Mesothelial cell of epicardium (in vitro differentiated cells): ENCODE measurements around the gene UBE2J2. TPM values are rescaled to one million over a fixed set of nuclear protein-coding genes. Genes with fewer than 3 reads are reported as not detected.
A peak's percentile ranks its signal among the peaks of the same experiment; 100 is the strongest.

ENCODE experiments used
- DNase-seq, 2 experiments: peaks; one replicate each; pipeline ENCODE4 v3.0.0; 2021; ENCODE audit warnings: low spot score in 2 of 2; ENCODE audit not compliant: unreplicated experiment in 2 of 2
- H3K27ac Mint-ChIP-seq: 2 replicates; pipeline ENCODE4 v1.8.0; 2021; ENCODE audit warnings: mixed read lengths
- H3K27me3 Mint-ChIP-seq: 2 replicates; pipeline ENCODE4 v1.8.0; 2021; ENCODE audit warnings: low read depth, mixed read lengths
- H3K36me3 Mint-ChIP-seq: 2 replicates; pipeline ENCODE4 v1.8.0; 2021; ENCODE audit warnings: mixed read lengths
- H3K4me1 Mint-ChIP-seq: 2 replicates; pipeline ENCODE4 v1.8.0; 2021; ENCODE audit warnings: mixed read lengths
- H3K4me3 Mint-ChIP-seq: 2 replicates; pipeline ENCODE4 v1.8.0; 2021; ENCODE audit warnings: mild to moderate bottlenecking, moderate library complexity, mixed read lengths
- H3K9me3 Mint-ChIP-seq: 2 replicates; pipeline ENCODE4 v1.8.0; 2021; ENCODE audit warnings: mixed read lengths
- CTCF ChIP-seq: fragments of 200-600 bp; sonication (generic); IDR thresholded peaks from one replicate; pipeline ENCODE4 v1.5.0; 2021; ENCODE audit warnings: antibody characterized with exemption; ENCODE audit not compliant: unreplicated experiment
- total RNA-seq: library from RNA; stranded (reverse); gene quantifications from 3 replicates; pipeline ENCODE4 v1.2.1, GENCODE V29; 2021

The UBE2J2 gene
- total RNA-seq, 1 donor from 2014 or later = 75.7 TPM

- no peaks in the 10 kb centered on the region for H3K27me3 Mint-ChIP-seq
- no peaks in the 10 kb centered on the region for H3K36me3 Mint-ChIP-seq
- no peaks in the 10 kb centered on the region for H3K9me3 Mint-ChIP-seq
- H3K27ac Mint-ChIP-seq = no peak overlapping the region
- no peak for DNase-seq
- peaks cover 23% of the 10 kb centered on the region for H3K4me1 Mint-ChIP-seq
- no peak for TF ChIP-seq CTCF
- H3K4me3 Mint-ChIP-seq = no peak overlapping the region
Observed at GRCh38 chr1:1303736-1304135, 30.1 kb upstream of the UBE2J2 start.

GRCh38 chr1:1302951-1303509 lies 29.4 kb upstream of the UBE2J2 start:
- Mint-ChIP-seq H3K27ac (no peak overlapping the region), H3K4me3 (no peak overlapping the region), H3K27me3 (no peaks in the 10 kb centered on the region), H3K4me1 (peaks cover 23% of the 10 kb centered on the region), H3K36me3 (no peaks in the 10 kb centered on the region), H3K9me3 (no peaks in the 10 kb centered on the region)
- no peak for DNase-seq
- no peak for TF ChIP-seq CTCF

- H3K36me3 Mint-ChIP-seq = no peaks in the 10 kb centered on the region
- no peak overlapping the region for H3K4me3 Mint-ChIP-seq
- TF ChIP-seq CTCF = peak; percentile 44
- no peak for DNase-seq
- H3K4me1 Mint-ChIP-seq = peaks cover 21% of the 10 kb centered on the region
- H3K27me3 Mint-ChIP-seq = no peaks in the 10 kb centered on the region
- no peaks in the 10 kb centered on the region for H3K9me3 Mint-ChIP-seq
- H3K27ac Mint-ChIP-seq = no peak overlapping the region
Observed at GRCh38 chr1:1302006-1302430, 28.4 kb upstream of the UBE2J2 start.

- H3K27ac Mint-ChIP-seq = no peak overlapping the region
- no peak overlapping the region for H3K4me3 Mint-ChIP-seq
Observed at GRCh38 chr1:1300352-1300739, 26.7 kb upstream of the UBE2J2 start.

GRCh38 chr1:1299686-1300351 lies 26.2 kb upstream of the UBE2J2 start:
- Mint-ChIP-seq H3K4me3 (no peak overlapping the region), H3K36me3 (no peaks in the 10 kb centered on the region), H3K27ac (no peak overlapping the region), H3K9me3 (no peaks in the 10 kb centered on the region), H3K4me1 (peaks cover 5% of the 10 kb centered on the region), H3K27me3 (no peaks in the 10 kb centered on the region)
- no peak for DNase-seq
- TF ChIP-seq CTCF = peak; percentile 25

More at GRCh38 chr1:1300352-1300739, 26.7 kb upstream of the UBE2J2 start:
- H3K36me3 Mint-ChIP-seq = no peaks in the 10 kb centered on the region
- no peaks in the 10 kb centered on the region for H3K9me3 Mint-ChIP-seq
- DNase-seq = no peak
- H3K4me1 Mint-ChIP-seq = peaks cover 8% of the 10 kb centered on the region
- no peaks in the 10 kb centered on the region for H3K27me3 Mint-ChIP-seq
- TF ChIP-seq CTCF = no peak
